ENCODE measurements around the gene LDLRAD4.

Gene LDLRAD4

GRCh38 chr18:13546638-13547037, 328.1 kb downstream of the LDLRAD4 start:
- DNase-seq (ENCODE audit: low read depth, low spot score): no peak

- DNase-seq (ENCODE audit: low read depth, low spot score): no peak
Measured at GRCh38 chr18:13547347-13547746, 328.8 kb downstream of the LDLRAD4 start.

- DNase-seq (ENCODE audit: low read depth, low spot score): no peak
Measured at GRCh38 chr18:13548106-13548819, 329.7 kb downstream of the LDLRAD4 start.

- no peak for DNase-seq (ENCODE audit: low read depth, low spot score)
Measured at GRCh38 chr18:13548966-13549879, 330.7 kb downstream of the LDLRAD4 start.

GRCh38 chr18:13549880-13550232, 331.3 kb downstream of the LDLRAD4 start:
- no peak for DNase-seq (ENCODE audit: low read depth, low spot score)

GRCh38 chr18:13550418-13551304, 332.1 kb downstream of the LDLRAD4 start:
- no peak for DNase-seq (ENCODE audit: low read depth, low spot score)

- DNase-seq (ENCODE audit: low read depth, low spot score): no peak
Measured at GRCh38 chr18:13551305-13551603, 332.7 kb downstream of the LDLRAD4 start.

- DNase-seq (ENCODE audit: low read depth, low spot score): no peak
Measured at GRCh38 chr18:13551841-13552733, 333.5 kb downstream of the LDLRAD4 start.

- DNase-seq (ENCODE audit: low read depth, low spot score): no peak
Measured at GRCh38 chr18:13553449-13553848, 334.9 kb downstream of the LDLRAD4 start.

- DNase-seq (ENCODE audit: low read depth, low spot score): no peak
Measured at GRCh38 chr18:13555192-13555591, 336.6 kb downstream of the LDLRAD4 start.

- no peak for DNase-seq (ENCODE audit: low read depth, low spot score)
Measured at GRCh38 chr18:13555865-13556264, 337.3 kb downstream of the LDLRAD4 start.

- DNase-seq (ENCODE audit: low read depth, low spot score): no peak
Measured at GRCh38 chr18:13556502-13556901, 337.9 kb downstream of the LDLRAD4 start.

GRCh38 chr18:13558124-13558523, 339.6 kb downstream of the LDLRAD4 start:
- DNase-seq (ENCODE audit: low read depth, low spot score): no peak

- DNase-seq (ENCODE audit: low read depth, low spot score): no peak
Measured at GRCh38 chr18:13558790-13559189, 340.2 kb downstream of the LDLRAD4 start.

- no peak for DNase-seq (ENCODE audit: low read depth, low spot score)
Measured at GRCh38 chr18:13559754-13560153, 341.2 kb downstream of the LDLRAD4 start.

GRCh38 chr18:13560306-13560705, 341.7 kb downstream of the LDLRAD4 start:
- no peak for DNase-seq (ENCODE audit: low read depth, low spot score)

GRCh38 chr18:13562494-13563029, 344.0 kb downstream of the LDLRAD4 start:
- no peak for DNase-seq (ENCODE audit: low read depth, low spot score)

- no peak for DNase-seq (ENCODE audit: low read depth, low spot score)
Measured at GRCh38 chr18:13563390-13563805, 344.8 kb downstream of the LDLRAD4 start.

- no peak for DNase-seq (ENCODE audit: low read depth, low spot score)
Measured at GRCh38 chr18:13564579-13564978, 346.0 kb downstream of the LDLRAD4 start.

- no peak for DNase-seq (ENCODE audit: low read depth, low spot score)
Measured at GRCh38 chr18:13565228-13565627, 346.7 kb downstream of the LDLRAD4 start.

All from smooth muscle cell of the brain vasculature (primary cell).